ENCODE results near the gene LCN10. TPM values are rescaled to one million over a fixed set of nuclear protein-coding genes. Genes with fewer than 3 reads are reported as not detected.

LCN10 gene
- total and polyA plus RNA-seq, 9 of the 15 experiments (the other 6 are each of a cell fraction or from before 2014, with no cell fraction given), result 0.10 to 0.21 (median 0.14) TPM; not detected in 6

DNA sequence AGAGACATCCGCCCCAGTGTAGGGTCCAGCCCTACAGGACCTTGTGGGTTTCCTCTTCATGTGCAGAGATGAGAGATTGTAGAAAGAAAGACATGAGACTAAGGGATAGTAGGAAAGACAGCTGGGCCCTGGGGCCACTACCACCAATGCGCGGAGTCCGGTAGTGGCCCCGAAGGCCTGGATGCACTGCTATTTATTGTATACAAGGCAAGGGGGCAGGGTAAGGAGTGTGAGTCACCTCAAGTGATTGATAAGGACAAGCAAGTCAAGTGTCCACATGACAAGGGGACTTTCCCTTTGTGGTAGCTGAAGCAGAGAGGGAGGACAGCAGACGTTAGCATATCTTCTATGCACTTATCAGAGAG is 42.2 kb upstream of the LCN10 start (continued):
- no peak for TF ChIP-seq HMGXB4 (CRISPR knock-in tag; IDR thresholded peaks at IDR 0.05)
- no peak for TF ChIP-seq CREBBP (IDR thresholded peaks at IDR 0.05; ENCODE audit: low read depth, low read length)
- TF ChIP-seq ZNF695 (CRISPR knock-in tag; IDR thresholded peaks at IDR 0.05), result no peak
- TF ChIP-seq ASH1L (IDR thresholded peaks at IDR 0.05; ENCODE audit: borderline replicate concordance, low read depth, partially characterized antibody), result no peak
- no peak for TF ChIP-seq BCLAF1 (IDR thresholded peaks at IDR 0.05; ENCODE audit: borderline replicate concordance in 1 of 2, control insufficient read depth in 1 of 2, low read depth in 2 of 2, low read length in 1 of 2)
- TF ChIP-seq SMARCC2 (IDR thresholded peaks at IDR 0.05; ENCODE audit: low read depth), result peak; percentile 67
- TF ChIP-seq ELF2 (CRISPR knock-in tag; IDR thresholded peaks at IDR 0.05), result no peak
- TF ChIP-seq REST (IDR thresholded peaks at IDR 0.05; ENCODE audit: borderline replicate concordance), result no peak
- TF ChIP-seq REST (CRISPR knock-in tag; IDR thresholded peaks at IDR 0.05; ENCODE audit: low read depth), result no peak
- TF ChIP-seq IRF2 (CRISPR knock-in tag; IDR thresholded peaks at IDR 0.05), result no peak
- TF ChIP-seq, protein P1, sequence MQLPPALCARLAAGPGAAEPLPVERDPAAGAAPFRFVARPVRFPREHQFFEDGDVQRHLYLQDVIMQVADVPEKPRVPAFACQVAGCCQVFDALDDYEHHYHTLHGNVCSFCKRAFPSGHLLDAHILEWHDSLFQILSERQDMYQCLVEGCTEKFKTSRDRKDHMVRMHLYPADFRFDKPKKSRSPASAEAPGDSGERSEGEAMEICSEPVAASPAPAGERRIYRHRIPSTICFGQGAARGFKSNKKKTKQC (CRISPR knock-in tag; IDR thresholded peaks at IDR 0.05), result no peak
- TF ChIP-seq MNT (conservative IDR thresholded peaks at IDR 0.05), result peak; percentile 39 to 67; a peak in 3 of 4 replicates
- TF ChIP-seq SREBF2 (CRISPR knock-in tag; IDR thresholded peaks at IDR 0.05), result no peak
